Activated CD4-positive, alpha-beta T cell treated with anti-CD3 and anti-CD28 coated beads, Interleukin-2, amount 50 U/mL, for 24 hours (primary cell): ENCODE results near the gene DRC7.

Experiments used
- DNase-seq, 2 donors: peaks; one replicate each; pipeline ENCODE4 v3.0.0-alpha.2; 2020; ENCODE audit warnings: low read depth in 1 of 2, low spot score in 1 of 2

DRC7 gene

GRCh38 chr16:57781349-57781740 is 86.7 kb downstream of the DRC7 start:
- no peak for DNase-seq
